SH-SY5Y (cell line): Measurements from ENCODE around the gene FBLN2.

Source experiments
- GATA2 ChIP-seq: IDR thresholded peaks from 2 replicates; pipeline ENCODE4 v1.6.1; 2011; ENCODE audit warnings: mild to moderate bottlenecking, low read depth, low read length
- GATA3 ChIP-seq: IDR thresholded peaks from 2 replicates; pipeline ENCODE4 v1.6.1; 2011; ENCODE audit warnings: low read depth, mild to moderate bottlenecking, low read length, moderate library complexity

DNA sequence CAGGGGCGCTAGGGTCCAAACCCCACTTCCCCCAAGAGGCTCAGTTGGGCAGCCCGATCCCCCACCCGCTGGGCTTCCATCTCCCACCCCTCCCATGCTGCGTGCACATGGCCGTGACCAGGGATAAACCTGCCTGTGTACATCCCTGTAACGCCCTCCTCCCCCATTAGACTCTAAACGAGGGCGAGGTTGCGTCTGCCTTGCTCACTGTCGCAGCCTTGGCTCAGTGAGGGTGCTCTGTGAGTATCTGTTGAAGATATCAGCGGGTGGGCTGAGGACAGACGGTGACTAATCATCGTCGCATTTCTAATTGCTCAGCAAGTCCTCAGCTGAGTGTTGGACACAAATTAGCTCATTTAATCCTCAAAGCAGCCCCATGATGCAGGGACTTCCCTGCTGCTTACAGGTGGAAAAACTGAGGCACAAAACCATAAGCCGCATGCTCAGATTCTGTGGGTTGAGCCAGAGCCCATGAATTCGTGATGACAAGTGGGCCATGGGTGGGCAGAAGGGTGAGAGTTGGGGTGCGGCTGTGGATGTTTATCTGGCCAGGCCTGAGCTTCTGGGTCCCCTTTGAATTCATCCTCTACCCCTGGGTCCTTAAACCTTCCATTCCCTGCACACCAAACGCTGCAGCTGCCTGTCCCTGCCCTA is 26.0 kb downstream of the FBLN2 start:
- TF ChIP-seq GATA2 = no peak
- no peak for TF ChIP-seq GATA3
